Stimulated activated CD8-positive, alpha-beta memory T cell treated with anti-CD3 and anti-CD28 coated beads, Interleukin-2, amount 100 ng/mL, for 48 hours (primary cell): ENCODE data around the gene TMEM178B.
"Not testable (repeated sequence)": the region's sequence is repeated elsewhere in the genome, so short reads cannot be mapped to it uniquely, and the experiment has no call there.

Experiments
- DNase-seq, 2 donors: peaks; one replicate each; pipeline ENCODE4 v3.0.0-alpha.2; 2020; ENCODE audit warnings: low read depth in 2 of 2

TMEM178B gene

DNA sequence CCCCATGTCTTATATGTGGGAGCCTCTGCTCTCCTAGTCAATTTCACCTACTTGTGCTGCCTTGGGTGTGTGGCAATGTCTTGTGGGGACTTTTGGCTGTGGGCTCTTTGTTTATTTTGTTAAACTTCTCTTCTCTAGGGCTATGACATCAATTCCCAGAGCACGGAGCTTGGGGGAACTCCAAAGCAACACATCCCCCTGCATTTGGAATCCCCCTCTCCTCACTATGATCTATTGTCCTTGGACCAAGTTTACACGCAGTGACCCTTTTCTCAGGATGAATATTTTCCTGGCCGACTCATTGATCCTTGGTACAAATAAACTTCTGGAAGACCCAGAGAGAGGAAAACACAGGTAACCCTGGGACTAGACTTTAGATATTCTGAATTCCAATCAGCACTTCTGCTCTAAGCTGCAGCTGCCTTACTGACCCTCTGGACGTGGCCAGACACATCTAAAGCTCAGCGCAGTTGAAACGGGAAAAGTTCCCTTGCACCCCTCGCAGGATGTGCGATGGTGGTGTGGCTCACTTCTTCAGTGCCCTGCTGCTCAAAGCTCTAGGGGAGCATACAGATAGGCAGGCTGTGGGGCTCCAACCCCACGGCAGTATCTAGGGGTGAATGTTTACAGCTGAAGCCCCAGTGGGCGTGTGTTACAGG, 110.8 kb downstream of the TMEM178B start:
- DNase-seq: no peak

DNA sequence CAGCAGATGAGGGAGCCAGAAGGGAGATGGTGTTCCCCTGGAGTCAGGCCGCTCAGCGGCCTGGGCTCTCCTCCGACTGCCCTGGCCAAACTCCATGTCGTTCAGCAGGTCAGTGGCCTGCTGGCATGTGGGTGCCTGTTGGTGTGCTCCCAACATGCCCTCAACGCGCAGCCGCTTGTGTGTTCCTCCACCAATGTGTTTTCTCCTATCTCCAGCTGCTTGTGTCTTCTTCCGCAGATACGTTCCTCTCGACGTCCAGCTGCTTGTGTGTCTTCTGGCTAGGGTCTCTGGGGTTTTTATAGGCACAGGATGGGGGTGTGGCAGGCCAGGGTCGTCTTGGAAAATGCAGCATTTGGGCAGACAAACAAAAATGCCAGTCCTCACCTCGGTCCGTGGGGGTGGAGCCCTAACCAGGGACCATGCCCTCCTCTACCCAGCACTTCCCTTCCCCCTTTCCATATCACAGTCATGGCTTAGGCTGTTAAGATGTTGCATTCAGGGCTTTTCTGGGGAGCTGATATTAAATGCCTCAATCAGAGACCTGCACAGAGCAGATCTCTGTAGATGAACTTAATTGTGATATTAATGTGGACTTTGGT, 111.6 kb downstream of the TMEM178B start:
- DNase-seq: no peak

DNA sequence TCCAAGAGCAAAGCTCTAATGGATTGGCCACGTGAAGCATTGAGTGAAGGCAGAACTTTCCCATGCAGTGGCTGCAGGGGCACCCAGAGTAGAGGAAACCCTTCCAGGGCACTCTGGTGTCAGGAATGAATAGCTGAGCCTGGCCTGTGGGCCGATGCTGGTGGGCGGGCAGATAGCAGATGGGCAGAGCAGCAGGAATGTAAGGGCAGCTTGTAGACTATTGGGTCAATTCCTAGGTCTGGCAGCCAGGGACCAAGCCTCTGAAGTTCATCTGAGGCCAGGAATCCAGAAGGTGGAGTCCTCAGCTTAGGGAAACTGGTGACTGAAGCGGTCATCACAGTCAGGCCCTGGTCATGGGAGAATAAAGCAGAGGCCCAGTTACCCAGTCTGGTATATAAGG, 115.4 kb downstream of the TMEM178B start:
- no peak for DNase-seq

DNA sequence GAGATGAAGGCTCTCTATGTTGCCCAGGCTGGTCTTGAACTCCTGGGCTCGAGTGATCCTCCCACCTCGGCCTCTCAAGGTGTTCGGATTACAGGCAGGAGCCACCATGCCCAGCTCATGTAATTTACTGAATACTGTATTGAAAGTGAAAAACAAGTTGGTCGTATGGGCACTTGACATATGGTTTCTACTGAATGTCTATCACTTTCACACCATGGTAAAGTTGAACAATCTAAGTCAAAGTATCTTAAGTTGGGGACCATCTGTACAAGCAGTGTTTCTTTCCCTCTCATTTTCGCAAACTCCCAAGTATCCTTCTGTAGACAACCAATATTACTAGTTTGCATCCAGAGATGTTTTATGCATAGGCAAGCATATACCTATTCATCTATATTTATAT, 116.6 kb downstream of the TMEM178B start:
- DNase-seq: no peak

- DNase-seq: no peak
These were observed 117.4 kb downstream of the TMEM178B start for GRCh38 chr7:141191277-141191676.

GRCh38 chr7:141193066-141193465, 119.2 kb downstream of the TMEM178B start:
- DNase-seq: no peak

DNA sequence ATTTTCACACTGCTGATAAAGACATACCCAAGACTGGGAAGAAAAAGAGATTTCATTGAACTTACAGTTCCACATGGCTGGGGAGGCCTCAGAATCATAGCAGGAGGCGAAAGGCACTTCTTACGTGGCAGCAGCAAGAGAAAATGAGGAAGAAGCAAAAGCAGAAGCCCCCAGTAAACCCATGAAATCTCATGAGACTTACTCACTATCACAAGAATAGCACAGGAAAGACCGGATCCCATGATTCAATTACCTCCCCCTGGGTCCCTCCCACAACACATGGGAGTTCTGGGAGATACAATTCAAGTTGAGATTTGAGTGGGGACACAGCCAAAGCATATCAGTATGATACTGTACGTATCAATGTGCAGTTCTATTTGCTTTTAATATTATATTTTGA, 121.9 kb downstream of the TMEM178B start:
- not testable (repeated sequence) for DNase-seq

DNA sequence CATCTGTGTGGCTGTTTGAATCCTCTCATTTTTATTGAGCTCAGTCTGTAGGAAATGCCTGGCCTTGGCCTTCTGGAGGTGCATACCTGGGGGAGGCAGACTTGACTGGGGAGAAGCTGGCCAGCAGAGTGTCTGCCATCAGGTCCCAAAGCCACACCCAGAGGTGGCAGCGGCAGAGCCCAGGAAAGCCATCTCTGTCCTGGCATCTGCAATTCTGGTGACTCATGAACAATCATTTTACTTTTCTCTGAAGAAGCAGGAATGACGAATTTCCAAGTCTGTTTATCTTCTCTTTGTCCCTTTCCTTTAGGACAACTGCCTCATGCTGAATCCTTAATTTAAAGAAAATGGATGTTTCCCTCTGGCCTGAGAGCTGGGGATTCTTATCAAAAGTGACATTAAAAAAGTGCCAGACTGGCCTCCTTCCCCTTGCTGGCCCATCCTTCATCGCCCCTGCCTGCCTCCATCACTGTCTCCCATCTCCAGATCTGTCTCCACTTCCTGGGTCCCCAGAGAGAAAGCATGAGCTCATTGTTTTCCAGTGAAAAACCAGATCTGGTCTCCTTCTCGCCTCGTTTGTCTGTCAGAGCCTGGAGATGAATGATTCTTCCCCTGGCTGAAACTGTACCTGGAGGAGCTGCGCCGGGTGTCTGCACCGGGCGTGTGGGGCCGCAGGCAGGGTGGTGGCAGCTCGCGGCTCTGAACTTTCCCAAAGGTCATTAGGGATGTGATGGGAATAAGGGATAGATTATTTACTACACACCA, 124.5 kb downstream of the TMEM178B start:
- DNase-seq: no peak

DNA sequence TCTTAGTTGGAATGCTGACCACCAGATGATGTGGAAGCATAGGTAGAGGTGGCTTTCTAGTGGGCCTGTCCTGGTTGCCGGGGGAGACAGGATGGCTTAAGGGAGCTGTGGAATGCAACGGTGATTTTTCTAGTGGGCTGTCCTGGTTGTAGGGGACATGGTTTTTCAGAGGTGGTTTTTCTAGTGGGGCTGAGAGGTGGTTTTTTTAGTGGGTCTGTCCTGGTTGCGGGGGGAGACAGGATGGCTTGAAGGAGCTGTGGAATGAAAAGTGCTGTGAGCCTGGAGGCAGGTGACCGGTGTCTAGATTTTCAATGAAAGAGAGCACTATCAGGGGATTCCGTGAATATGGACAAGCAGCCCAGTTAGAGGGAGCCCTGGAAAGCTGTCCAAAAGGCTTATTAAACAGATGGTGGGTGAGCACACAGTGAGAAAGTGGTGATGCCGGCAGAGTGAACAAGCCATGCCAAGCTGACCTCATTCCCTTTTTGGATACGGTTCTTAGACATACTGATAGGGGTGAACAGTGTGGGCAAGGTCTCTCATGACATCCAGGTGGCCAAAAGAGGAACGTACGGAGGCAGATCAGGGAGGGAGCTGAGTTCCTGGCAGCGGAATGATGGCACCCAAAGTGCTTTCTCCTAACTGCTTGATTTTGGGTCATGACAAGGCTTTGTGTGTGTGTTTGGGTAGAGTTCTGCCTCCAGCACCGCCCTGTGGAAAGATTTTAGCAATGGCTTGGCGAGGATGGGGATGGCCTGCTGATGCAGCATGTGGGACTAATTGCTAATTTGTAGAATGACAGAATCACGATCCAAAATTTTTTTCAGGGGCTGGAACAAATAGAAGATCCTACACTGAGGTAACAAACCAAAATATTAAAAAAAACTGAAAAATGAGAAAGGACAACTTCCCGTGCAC, 126.6 kb downstream of the TMEM178B start:
- no peak for DNase-seq

DNA sequence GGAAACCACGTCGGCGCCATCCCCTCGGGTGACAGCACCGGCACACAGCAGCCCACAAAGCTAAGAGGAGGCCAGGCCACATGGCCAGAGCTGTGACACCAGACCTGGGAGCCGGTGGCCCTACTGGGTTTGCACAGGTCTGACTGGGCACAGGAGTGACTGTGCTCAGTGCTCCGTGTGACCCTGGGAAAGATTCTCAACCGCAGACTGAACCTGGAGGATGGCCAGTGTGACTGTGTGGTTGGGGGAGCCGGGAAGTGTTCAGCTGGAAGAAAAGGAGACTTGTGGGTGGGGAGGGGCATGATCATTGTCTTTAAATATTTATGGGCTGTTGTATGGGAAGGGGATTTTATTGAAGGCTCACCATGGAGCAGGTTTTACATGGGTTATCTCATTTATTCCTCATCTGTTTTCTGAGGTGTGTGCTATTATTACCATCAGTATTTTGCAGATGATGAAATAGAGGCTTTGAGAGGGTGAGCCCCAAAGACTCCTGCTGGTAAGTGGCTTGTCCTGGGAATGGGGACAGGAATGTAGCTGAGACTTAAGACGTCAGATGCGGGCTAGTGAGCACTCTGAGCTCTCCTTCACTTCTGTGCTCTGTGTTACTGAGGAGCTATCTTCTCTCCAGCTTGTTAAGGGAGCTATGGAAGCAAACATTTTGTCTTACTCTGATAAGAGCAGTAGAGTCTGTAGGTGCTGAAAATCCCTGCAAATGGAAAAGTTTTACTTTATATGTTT, 127.5 kb downstream of the TMEM178B start:
- DNase-seq: no peak

DNA sequence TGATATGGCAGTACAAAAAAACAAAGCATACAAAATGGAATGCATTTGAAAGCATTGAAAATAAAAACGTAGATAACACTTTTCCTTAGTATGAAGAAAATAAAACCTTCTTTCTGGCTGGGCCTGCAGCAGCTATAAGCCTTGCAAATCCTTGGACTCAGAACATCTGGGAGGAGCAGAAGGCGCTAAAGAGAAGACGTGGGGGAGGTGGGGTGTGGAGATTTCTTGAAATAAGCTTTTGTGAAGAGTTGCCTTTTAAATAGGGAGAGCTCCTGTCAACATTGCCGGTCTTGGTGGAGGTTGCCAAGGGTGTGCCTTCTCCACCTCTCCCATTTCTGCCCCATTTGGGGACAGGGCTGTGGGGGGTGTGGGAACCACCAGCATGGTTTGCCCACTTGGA, 128.7 kb downstream of the TMEM178B start:
- no peak for DNase-seq

DNA sequence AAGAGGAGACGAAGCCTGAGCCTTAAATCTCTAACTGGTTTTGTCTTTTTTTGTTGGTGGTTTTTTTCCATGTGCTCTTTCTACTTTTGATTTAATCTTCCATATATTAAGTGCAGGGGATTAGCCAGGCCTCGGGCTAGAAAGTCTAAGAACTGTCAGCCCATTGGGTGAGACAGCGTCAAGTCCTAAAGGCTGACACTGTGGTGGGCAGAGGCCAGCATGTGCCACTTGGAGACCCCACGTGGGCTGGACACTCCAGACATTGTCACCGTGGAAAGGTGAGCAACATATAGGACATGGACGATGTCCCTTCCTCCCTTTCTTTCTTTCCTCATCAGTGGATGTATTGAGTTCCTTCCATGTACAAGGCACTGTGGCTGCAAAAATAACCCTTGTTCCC, 129.3 kb downstream of the TMEM178B start:
- no peak for DNase-seq

DNA sequence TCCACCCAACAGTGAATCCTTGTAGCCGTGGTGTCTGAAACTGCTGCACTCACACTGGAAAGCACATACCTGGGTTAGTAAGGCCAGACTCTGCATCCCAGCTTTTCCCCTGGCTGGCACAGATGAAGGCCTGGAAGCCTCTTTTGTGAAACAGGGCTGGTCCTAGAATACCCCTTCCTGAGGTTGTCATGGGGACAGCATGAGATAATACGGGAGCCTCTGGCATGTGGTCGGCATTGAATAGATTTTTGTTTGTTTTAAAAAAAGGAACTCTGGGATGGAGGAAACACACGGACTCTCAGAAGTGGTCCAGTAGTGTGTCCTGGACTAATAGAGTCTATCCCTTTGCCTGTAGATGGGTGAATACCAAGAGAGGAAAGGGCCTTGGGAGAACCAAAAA, 129.7 kb downstream of the TMEM178B start:
- no peak for DNase-seq

- DNase-seq: no peak
These were observed 133.8 kb downstream of the TMEM178B start for GRCh38 chr7:141207661-141208060.

GRCh38 chr7:141208539-141208938, 134.7 kb downstream of the TMEM178B start:
- DNase-seq: no peak

DNA sequence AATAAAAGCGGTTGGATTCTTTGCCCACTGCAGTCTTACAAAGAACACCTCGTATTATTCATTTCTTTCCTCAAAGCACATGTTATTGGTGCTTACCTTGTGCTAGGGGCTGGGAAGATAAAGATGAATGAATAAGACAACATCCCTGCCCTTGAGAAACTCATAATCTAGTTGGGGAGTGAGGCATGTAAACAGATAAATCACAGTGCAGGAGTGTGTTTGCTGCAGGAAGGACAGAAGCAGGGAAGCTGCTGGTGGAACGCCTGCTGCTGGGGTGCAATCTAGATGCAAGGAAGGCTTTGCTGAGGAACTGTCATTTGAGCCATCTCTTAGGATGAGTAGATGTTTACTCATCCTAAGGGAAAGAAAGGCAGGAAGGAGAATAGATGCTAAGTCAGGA, 135.6 kb downstream of the TMEM178B start:
- DNase-seq: no peak

- DNase-seq: no peak
These were observed 137.0 kb downstream of the TMEM178B start for GRCh38 chr7:141210862-141211261.

DNA sequence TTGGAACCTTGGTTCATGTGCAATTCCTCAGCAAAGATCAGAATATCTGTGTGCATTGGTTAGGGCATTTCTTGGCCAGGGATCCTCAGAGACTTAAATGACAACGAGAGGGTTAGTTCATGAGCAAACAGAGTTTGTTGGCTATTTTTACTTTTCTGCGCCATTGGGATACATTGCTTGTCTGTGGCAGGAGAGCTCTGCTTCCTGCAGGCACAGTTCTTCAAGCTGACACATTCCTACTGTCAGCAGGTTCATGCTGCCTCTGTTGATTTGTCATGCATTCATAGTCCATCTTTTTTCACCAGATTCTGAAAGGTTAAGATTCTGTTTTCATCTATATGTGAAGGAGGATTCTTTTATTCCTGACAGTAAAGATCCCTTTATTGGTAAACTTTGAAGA, 139.4 kb downstream of the TMEM178B start:
- DNase-seq: no peak

- DNase-seq: no peak
These were observed 144.1 kb downstream of the TMEM178B start for GRCh38 chr7:141217938-141218337.

- DNase-seq: no peak
These were observed 145.1 kb downstream of the TMEM178B start for GRCh38 chr7:141218941-141219340.

DNA sequence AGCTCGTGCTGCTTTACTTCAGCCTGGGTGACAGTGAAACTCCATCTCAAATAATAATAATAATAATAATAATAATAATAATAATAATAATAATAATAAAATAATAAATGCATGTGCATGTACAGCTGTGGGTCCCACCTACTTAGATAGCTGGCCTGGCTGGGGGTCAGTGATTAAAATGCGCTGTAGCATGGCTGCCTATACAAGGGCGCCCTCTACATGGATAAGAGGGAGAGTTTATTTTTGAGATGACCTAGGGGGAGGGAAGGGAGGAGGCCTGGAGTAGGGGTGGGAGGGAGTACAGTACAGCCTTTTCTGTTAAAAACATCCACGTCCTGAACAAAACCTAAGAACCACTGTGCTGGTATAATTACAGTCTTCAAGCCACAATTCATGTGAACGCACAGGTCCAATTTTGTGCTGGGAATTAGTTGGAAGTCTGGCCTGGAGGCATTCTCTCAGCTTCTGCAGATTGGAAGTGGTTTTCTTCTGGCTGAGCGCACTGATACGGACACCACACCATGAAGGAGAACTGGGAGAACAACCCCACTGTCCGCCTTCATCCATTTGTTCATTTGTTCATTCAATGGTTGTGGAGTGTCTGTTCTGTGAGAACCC, 146.5 kb downstream of the TMEM178B start:
- DNase-seq: no peak
